GM12892 (cell line): ENCODE results near the gene TSFM. TPM values are rescaled to one million over a fixed set of nuclear protein-coding genes. Genes with fewer than 3 reads are reported as not detected.
A peak's percentile ranks its signal among the peaks of the same experiment; 100 is the strongest.

Experiments used
- DNase-seq: peaks from one replicate; pipeline ENCODE4 v3.0.0; 2011; ENCODE audit not compliant: insufficient read length
- FAIRE-seq: peaks from 2 replicates; lab custom pipeline; 2011; peaks lifted over from hg19 to GRCh38; lab: Jason Lieb, UNC
- POLR2A ChIP-seq: IDR thresholded peaks from 2 replicates; pipeline ENCODE4 v1.6.1; 2011; ENCODE audit warnings: low read depth, low read length, control low read depth
- POLR2AphosphoS5 ChIP-seq: IDR thresholded peaks from 2 replicates; pipeline ENCODE4 v1.6.1; 2011; ENCODE audit warnings: low read depth, low read length, control low read depth
- TAF1 ChIP-seq: IDR thresholded peaks from 2 replicates; pipeline ENCODE4 v1.6.1; 2011; ENCODE audit warnings: low read depth, mild to moderate bottlenecking, control low read depth, low read length, borderline replicate concordance
- polyA plus RNA-seq: library from polyadenylated mRNA; unstranded; fragments of >200 nt; gene quantifications from one replicate; pipeline ENCODE4 v1.2.1, GENCODE V29; 2012; ENCODE audit warnings: missing spikeins, inconsistent platforms; ENCODE audit not compliant: missing spikeins

The TSFM gene
- 47.5 TPM for polyA plus RNA-seq

- peak; percentile 92 for TF ChIP-seq POLR2A
- TF ChIP-seq POLR2AphosphoS5, result peak; percentile 94
- TF ChIP-seq TAF1, result peak; percentile 66; the same call in 1 of the 2 replicates
- FAIRE-seq (peak; percentile 97), DNase-seq (peak; percentile 66)
Measured at GRCh38 chr12:57782608-57783465, at the start of gene TSFM. Gene TSFM (plus strand): TSS chr12:57782787. CDS start chr12:57782802, 15 bp downstream.

GRCh38 chr12:57733928-57734327 is 48.7 kb upstream of the TSFM start:
- FAIRE-seq, result no peak
- TF ChIP-seq POLR2A (no peak), TAF1 (no peak), POLR2AphosphoS5 (no peak)
- DNase-seq, result no peak

GRCh38 chr12:57734591-57734990 is 48.0 kb upstream of the TSFM start:
- TF ChIP-seq POLR2A, result no peak
- no peak for TF ChIP-seq POLR2AphosphoS5
- no peak for TF ChIP-seq TAF1
- FAIRE-seq, result no peak
- DNase-seq, result no peak

GRCh38 chr12:57735198-57735855 is 47.3 kb upstream of the TSFM start:
- no peak for TF ChIP-seq POLR2A
- no peak for TF ChIP-seq POLR2AphosphoS5
- no peak for TF ChIP-seq TAF1
- FAIRE-seq, result no peak
- DNase-seq, result no peak

- DNase-seq (no peak), FAIRE-seq (no peak)
- TF ChIP-seq POLR2A, result no peak
Measured at GRCh38 chr12:57735952-57736740, 46.4 kb upstream of the TSFM start.

GRCh38 chr12:57736741-57737466 is 45.7 kb upstream of the TSFM start:
- FAIRE-seq, result no peak
- TF ChIP-seq POLR2A, result no peak
- TF ChIP-seq TAF1, result no peak
- TF ChIP-seq POLR2AphosphoS5, result no peak
- DNase-seq, result no peak

- no peak for TF ChIP-seq POLR2AphosphoS5
- no peak for TF ChIP-seq POLR2A
- no peak for TF ChIP-seq TAF1
- DNase-seq, result no peak
- no peak for FAIRE-seq
Measured at GRCh38 chr12:57737467-57738460, 44.8 kb upstream of the TSFM start.

GRCh38 chr12:57738661-57739237 is 43.8 kb upstream of the TSFM start, which contains the start of gene AGAP2:
Gene AGAP2 (minus strand): TSS chr12:57738742. CDS start chr12:57738246, 496 bp downstream.
- TF ChIP-seq TAF1 (no peak), POLR2A (no peak), POLR2AphosphoS5 (no peak)
- FAIRE-seq, result no peak
- DNase-seq, result no peak

DNA sequence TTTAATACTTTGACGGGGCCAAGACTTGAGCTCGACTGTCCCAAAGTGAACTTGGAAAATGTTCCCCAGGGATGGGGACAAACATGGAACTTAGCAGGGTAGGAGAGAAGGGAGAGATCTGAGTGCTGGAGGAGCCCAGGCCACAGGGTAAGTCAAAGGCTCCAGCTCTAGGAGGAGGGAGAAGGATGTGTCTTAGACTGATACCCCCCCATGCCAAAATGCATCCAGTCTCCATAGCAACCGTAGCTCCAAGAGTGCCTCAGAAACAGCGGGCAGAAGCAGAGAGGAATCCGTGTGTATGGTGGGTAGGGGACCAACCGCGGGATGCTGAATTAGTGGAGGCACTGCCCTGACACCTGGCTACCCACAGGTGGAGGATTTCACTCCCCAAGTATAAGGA is 43.2 kb upstream of the TSFM start:
- FAIRE-seq, result no peak
- no peak for TF ChIP-seq POLR2A
- no peak for TF ChIP-seq TAF1
- TF ChIP-seq POLR2AphosphoS5, result no peak
- no peak for DNase-seq
